ENCODE results near the gene VEZF1.

GRCh38 chr17:57985675-57985974, 2.4 kb downstream of the VEZF1 start:
- TF ChIP-seq CTCF (IDR thresholded peaks at IDR 0.05; ENCODE audit: insufficient read depth, low read length, poor library complexity, severe bottlenecking) = no peak
- no peak for TF ChIP-seq EZH2phosphoT487 (conservative IDR thresholded peaks at IDR 0.05; ENCODE audit: low read length)
